Stimulated activated CD4-positive, alpha-beta T cell treated with anti-CD3 and anti-CD28 coated beads, TNF-alpha, amount 100 ng/mL, for 24 hours (primary cell): ENCODE measurements around the gene SPATA2L.
A peak's percentile ranks its signal among the peaks of the same experiment; 100 is the strongest.

Experiments used
- DNase-seq, 3 experiments: peaks; one replicate each; pipeline ENCODE4 v3.0.0-alpha.2; 2020; ENCODE audit warnings: low read depth in 3 of 3

Gene SPATA2L, protein sequence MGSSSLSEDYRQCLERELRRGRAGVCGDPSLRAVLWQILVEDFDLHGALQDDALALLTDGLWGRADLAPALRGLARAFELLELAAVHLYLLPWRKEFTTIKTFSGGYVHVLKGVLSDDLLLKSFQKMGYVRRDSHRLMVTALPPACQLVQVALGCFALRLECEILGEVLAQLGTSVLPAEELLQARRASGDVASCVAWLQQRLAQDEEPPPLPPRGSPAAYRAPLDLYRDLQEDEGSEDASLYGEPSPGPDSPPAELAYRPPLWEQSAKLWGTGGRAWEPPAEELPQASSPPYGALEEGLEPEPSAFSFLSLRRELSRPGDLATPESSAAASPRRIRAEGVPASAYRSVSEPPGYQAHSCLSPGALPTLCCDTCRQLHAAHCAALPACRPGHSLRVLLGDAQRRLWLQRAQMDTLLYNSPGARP

DNA sequence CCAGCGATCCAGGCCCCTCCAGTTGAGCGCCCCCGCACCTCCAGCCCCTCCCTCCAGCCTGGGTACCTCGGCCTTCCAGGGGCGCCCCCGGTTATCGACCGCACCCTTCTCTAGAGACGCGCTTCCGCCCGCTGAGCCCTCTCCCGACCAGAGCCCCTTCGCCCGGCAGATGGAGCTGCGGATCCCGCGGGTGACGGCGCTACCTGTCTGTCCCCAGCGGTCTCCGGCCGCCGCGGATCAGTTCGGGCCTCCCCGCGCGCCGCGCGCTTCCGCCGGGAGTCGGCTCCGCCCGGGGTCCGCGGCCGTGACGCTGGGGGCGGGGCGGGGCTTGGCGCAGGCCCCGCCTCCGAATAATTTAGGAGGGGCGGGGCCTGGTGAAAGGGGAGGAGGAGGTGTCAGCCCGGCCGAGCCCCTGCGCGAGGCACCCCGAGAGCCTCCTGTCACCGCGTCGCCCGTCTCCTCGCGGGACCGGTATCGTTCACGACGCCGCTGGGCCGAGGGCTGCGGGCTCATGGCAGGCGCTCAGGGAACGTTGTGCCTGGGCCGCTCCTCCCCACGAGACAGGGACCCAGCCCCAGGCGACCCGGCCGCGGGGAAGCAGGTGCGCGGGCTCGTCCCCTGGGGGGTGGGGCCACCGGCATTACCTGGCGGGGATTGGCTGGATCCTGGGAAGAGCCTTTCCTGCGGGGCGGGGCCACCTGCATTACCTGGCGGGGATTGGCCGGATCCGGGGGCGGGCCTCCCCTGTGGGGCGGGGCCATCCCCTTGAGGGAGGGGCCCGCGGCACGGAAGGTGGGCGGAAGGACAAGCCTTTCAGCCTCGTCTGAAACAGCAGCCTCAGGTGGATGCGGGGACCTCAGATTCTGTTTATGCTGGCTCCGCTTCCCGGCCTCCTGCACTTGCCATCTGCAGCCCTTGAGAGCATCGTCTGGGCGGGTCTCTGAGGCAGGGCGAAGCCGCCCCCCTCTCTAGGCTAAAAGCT lies at the start of gene SPATA2L:
Gene SPATA2L, minus strand, starts transcription at position 281 of the 982 bp plus-strand sequence. CDS start 473 bp downstream, outside the sequence.
- peak; percentile 92 to 97 (median 96) for DNase-seq

DNA sequence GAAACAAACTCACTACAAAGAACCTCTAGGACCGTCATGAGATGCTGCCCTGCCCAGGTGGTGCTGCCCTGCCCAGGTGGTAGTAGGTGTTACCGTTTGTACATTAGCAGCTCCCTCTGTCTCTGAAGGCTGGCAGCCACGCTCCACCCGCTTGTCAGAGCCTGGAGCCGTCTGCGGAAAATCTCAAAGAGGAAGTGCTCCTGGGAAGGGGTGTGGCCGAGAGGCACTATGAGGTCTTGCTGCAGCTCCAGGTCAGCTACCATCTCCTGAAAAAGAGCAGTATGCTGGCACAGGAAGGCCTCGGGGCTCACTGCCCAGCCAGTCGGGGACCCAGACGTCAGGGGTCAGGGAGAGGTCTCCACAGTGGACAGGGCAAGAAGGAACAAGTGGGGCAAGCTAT lies 48.1 kb upstream of the SPATA2L start:
- DNase-seq = no peak

DNA sequence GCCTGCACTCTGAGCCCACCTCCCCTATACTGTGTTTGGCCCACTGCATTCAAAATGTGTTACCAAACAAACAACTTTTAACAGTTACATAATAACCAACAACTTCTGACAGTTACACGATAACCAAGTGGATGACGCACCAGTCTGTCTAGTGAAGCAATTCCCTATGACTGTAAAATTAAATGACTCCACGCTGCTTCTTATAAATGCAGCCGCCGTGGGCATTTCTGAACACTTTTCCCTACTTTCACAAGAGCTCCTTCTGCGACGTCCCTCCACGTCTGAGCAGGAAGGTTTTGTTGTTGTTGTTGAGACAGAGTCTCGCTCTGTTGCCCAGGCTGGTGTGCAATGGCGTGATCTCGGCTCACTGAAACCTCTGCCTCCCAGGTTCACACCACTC lies 47.4 kb upstream of the SPATA2L start:
- DNase-seq = no peak

DNA sequence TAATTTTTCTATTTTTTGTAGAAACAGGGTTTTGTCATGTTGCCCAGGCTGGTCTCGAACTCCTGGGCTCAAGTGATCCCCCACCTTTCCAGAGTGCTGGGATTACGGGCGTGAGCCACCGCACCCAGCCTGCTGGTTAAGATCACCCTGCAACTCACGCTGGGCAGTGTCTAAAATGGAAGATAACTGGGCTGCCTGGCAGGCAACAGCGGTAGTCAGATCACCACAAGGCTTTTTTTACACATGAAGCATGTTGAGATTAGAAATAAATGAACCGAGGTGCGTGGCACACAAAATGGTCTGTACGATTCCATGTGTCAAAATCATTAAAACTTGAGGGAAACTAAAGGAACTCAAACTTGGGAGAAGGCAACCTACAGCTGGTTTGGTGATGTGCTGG lies 46.6 kb upstream of the SPATA2L start:
- no peak for DNase-seq

DNA sequence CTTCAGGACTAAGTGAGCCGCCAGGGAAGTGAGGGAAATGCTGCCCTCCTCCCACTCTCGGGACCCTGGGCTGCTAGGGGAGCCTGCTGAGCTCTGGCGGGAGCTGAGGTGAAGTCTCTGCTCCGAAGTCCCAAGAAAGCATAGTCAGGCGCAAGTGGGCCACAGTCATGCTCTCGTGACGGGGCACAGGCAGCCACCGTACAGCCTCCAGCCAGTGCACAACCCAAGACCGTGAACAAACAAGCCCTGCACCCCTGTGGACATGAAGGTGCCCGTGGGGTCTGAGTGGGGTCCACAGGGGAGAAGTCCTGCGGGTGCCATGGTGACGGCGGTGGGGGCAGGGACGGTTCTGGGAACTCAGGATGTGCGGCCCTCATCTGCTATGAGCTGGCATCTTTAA lies 44.5 kb upstream of the SPATA2L start:
- no peak for DNase-seq

DNA sequence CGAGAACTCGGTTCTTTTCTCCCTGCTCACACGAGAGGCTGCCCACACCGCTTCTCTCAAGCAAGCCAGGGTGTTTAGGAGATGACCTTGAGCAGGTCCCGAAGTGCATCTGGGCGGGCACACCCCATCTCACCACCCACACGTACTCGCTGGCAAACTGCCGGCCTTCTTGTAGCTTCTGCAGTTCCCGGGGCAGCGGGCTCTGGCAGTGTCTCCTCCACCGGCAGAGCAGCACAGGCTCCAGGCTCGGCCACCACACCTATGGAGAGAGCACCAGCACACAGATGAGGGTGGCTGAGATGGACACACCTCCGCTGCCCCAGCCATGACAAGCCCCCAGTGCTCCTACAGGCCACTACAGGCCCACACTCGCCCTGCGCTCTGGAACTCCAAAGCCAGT lies 43.3 kb upstream of the SPATA2L start:
- no peak for DNase-seq

DNA sequence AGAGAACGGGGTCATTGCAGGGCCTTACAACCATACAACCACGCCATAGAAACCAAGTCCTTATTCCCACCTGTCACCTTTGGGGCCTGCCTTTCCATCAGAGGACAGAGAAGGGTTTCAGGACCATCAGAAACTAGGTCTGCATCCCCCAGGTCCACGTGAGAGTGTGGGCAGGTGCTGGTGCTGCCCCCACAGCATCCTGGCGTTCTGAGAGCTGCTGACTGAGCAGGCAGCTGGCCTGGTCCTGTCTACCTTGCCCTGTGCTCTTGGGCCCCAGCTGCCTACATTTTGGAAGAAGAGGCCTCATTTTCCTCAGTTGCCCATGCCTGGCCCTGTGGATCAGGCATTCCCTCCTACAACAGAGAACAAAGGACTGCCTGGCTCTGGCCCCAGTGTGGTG lies 41.4 kb upstream of the SPATA2L start:
- DNase-seq = no peak

DNA sequence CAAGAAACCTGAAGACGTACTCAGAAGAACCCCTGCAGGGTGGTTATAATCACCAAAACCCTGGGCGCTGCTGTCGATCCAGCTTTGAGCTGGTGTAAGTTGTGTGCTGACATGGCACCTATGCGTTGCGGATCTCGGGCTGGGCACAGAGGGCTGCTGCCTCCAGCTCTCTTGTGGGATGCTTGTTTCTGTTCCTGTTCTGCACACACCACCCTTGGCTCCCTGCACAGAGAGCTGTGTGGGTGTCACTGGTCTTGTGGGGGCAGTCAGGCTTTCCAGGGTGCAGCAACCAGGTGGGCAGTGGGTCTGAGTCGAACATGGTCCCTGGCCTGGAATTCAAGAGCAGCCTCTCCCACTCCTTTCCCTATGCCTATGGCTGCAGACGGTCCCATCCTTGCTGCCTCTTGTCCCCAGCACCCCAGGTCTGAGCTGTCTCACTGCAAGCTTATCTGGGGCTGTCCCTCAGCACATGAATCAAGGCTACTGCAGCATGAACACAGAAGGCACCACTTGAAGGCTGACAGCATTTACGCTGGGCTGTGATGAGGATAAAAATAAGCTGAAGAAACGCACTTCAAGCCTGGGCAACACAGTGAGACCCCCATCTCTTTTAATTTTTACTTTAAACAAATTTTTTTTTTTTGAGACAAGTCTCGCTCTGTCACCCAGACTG lies 40.0 kb upstream of the SPATA2L start:
- no peak for DNase-seq

DNA sequence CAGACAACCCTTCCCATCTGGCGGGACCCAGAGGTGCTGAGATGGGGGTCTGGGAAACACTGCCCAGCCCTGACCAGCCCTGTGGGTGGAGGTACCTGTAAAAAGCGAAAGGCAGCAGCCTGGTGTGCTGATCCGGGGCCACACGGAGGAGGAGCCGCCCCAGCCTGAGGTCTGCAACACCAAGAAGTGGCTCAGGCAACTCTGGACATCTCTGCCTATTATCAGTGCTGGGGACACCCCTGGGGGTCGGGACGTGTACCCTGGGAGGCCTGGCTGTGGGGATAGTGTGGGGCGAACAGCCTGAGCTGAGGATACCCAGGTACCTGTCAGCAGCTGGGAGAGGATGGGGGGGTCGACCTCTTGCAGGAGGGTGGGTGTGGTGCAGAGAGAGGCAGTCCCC lies 37.9 kb upstream of the SPATA2L start:
- DNase-seq = no peak

DNA sequence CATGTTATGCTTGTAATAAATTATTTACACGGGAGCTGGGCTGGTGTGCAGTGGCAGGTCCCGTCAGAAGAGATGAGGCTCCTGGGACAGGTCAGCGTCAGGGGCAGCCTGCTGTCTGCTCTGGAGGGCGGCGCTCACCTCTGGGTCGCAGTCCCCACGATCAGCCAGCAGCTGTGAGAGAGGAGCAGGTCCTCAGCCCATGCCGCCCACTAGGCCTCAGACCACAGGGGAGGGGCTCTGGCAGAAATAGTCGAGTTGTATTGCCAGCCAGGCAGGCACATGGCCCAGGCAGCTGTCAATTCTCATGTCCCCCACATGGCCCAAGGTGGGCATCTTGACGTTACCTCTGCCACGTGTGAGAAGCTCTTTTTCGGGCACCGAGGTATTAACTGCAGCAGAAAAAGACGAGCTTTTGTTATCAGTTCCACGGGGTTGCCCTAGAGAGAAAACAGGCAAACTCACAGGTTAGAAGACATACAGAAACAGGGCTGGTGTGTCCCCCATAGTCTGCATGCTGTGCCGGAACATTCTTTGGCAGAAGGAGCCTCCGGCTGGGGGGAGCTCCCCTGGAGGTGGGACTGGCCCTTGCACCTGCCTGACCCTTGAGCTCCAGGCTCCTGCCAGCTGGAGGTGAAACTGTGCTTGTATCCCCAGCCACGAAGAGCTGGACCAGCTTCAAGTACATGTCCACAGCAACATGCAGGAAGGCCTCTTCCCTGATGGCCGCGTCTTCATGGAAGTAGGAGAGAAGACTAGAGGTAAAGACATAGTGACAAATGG lies 37.2 kb upstream of the SPATA2L start:
- DNase-seq = no peak

DNA sequence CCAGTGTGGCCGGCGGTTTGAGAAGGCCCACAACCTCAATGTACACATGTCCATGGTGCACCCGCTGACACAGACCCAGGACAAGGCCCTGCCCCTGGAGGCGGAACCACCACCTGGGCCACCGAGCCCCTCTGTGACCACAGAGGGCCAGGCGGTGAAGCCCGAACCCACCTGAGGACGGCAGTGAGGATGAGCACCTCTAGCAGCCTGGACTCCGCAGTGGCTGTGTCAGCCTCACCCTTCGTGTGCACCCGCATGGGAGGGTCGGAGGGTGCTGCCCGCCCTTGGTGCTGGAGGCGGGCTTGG lies 36.5 kb upstream of the SPATA2L start:
- DNase-seq = no peak

DNA sequence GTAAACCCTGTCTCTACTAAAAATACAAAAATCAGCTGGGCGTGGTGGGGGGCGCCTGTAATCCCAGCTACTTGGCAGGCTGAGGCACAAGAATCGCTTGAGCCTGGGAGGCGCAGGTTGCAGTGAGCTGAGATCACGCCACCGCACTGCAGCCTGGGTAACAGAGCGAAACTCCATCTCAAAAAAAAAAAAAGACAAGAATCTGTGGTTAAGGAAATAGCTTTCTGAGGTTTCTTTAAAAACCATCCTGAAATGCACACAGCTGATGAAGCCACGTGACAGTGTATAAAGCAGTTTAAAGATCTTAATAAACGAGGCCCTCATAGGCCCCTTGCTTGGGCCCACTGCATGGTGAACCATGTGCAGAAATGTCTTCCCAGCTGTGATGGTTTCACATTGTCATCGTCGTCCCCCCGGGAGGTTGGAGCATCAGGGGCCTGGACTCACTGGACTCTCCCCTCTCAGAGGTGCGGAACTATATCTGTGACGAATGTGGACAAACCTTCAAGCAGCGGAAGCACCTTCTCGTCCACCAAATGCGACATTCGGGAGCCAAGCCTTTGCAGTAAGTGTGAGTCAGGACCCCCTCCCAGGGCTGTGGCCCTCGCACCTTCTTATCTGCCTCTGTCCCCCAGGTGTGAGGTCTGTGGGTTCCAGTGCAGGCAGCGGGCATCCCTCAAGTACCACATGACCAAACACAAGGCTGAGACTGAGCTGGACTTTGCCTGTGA lies 36.0 kb upstream of the SPATA2L start:
- DNase-seq = peak in 1 of 3 experiments; percentile 47

DNA sequence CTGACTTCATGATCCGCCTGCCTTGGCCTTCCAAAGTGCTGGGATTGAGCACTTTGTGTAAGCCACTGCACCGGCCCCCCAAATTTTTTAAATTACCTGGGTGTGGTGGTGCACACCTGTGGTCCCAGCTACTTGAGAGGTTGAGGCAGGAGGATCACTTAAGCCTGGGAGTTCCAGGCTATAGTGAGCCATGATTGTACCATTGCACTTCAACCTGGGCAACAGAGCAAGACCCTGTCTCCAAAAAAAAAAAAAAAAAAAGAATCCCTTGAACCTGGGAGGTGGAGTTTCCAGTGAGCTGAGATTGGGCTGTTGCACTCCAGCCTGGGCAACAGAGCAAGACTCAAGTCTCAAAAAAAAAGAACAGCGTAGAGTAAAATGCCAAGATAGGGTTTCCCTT lies 35.0 kb upstream of the SPATA2L start:
- no peak for DNase-seq

DNA sequence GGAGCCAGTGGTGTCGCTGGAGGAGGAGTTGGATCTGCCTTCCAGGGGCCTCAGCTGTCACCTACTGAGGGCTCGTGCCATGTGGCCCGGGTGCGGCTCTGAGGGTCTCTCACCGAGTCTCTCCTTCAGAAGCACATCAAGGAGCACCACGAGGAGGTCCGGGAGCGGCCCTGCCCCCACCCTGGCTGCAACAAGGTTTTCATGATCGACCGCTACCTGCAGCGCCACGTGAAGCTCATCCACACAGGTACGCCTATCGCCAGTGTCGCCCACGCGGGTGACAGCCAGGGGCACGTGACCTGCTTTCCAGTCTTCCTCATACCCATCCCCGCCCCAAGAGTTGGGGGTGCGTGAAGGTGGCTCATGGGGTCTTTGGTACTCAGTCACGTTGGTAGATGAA lies 32.3 kb upstream of the SPATA2L start:
- DNase-seq = no peak

DNA sequence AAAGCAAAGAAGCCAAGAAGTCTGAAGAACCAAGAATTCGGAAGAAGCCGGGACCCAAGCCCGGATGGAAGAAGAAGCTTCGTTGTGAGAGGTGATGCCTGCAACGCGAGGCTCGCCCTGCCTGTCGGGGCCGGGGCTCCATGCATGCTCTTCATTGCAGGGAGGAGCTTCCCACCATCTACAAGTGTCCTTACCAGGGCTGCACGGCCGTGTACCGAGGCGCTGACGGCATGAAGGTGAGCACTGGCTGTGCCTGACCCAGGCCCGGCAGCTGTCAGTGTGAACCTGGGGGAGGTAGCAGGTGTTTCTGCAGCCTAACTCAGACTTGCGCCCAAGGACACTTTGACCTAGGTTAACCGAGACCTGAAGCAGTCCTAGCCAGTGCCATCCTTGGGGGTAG lies 31.8 kb upstream of the SPATA2L start:
- no peak for DNase-seq

DNA sequence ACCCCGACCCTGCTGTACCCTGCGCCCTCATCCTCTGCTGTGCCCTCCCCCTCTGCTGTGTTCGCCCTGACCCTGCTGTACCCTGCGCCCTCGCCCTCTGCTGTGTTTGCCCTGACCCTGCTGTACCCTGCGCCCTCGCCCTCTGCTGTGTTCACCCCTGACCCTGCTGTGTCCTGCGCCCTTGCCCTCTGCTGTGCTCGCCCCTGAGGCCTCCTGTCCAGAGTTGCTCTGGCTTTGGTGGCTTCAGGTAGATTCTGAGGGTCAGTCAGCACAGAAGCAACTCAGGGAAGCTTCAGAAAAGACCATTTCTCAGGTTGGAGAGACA lies 31.4 kb upstream of the SPATA2L start:
- DNase-seq = no peak

DNA sequence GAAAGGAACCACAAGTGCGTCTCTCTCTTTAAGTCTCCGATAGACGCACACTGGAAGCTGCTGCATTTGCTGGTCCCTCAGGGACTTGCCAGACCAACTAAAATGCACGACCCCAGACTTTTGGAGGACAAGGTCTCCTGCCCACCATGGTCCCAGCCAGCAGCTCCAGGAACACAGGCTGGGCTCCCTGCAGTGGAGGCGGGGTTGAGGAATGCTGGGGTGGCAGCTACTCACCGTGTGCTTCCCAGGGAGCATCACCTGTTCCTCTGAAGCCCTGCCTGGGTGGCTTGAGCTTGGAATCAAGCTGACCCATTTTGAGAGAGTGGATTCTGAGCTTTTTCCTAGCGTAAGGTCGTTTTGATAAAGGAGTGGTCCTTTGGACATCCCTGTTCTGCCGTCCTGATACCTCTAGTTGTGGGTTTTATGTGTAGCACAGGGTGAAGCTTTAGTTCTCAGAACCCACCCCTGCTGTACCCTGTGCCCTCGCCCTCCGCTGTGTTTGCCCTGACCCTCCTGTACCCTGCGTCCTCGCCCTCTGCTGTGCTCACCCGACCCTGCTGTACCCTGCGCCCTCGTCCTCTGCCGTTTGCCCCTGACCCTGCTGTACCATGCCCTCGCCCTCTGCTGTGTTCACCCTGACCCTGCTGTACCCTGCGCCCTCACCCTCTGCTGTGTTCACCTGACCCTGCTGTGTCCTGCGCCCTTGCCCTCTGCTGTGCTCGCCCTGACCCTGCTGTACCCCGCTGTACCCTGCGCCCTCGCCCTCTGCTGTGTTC lies 30.8 kb upstream of the SPATA2L start:
- no peak for DNase-seq

DNA sequence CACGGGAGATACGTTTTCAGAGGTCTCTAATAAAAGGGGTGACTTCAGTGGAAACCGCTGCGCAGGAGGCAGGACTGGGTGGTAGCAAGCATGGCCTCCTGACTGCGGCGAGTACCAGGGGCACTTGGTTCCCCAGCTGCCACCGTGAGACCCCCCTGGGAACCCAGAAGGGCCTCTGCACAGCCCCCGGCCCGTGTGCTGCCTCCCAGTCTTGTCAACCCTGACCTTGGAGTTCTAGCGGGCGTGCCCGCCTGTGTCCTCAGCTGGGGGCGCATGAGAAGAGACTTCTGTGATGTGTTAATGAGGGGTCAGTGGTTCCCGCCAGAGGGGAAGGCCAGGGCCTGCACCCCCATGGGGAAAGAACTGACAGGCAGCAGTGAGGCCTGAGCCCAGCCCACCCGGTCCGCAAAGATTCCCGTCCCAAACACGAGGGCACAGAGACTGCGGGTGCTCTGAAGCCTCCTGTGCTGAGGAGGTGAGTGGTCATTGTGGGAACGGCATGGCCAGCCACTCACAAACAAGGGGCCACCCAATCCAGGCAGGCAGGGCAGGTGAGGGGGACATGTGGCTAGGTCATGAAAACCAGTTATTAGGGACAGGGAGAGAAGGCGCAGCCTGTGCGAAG lies 29.2 kb upstream of the SPATA2L start:
- no peak for DNase-seq

DNA sequence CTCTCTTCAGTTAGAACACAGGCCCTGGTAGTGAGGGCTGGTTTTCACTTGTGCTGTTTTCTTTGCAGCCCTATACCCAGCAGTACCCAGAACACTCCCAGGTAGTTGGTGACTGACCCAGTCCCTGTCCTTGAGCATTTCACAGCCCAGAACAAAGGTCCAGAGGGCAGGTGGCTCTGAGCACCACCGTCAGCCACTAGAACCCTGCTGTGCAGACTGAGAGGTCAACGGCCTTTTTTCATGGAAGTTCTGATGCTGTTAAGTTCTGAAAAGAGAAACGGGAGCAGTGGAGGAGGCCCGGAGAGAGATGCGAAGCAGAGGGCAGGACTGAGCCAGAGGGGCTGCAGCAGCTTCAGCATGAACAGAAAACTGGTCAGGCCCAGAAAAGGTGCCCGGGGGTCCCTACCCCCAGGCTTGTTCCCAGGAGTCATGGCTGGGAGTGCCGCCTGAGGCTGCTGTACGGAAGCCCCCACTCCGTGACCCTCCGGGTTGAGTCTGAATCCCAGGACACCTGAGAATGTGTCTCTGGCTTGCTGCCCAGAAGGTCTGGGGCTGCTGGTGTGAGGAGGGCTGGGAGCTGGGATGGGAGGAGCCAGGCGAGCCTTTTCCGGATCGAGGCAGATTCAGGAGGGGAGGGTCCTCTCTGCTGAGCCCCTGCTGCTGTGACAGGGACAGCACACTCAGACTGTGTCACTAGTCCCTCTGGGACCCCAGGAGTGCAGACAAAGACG lies 28.5 kb upstream of the SPATA2L start:
- no peak for DNase-seq
